Stimulated activated CD4-positive, alpha-beta T cell treated with anti-CD3 and anti-CD28 coated beads, Interleukin-15, amount 100 ng/mL, for 24 hours (primary cell): ENCODE results near the gene MTUS2.

Source experiments
- DNase-seq: peaks from one replicate; pipeline ENCODE4 v3.0.0-alpha.2; 2020

MTUS2 gene

DNA sequence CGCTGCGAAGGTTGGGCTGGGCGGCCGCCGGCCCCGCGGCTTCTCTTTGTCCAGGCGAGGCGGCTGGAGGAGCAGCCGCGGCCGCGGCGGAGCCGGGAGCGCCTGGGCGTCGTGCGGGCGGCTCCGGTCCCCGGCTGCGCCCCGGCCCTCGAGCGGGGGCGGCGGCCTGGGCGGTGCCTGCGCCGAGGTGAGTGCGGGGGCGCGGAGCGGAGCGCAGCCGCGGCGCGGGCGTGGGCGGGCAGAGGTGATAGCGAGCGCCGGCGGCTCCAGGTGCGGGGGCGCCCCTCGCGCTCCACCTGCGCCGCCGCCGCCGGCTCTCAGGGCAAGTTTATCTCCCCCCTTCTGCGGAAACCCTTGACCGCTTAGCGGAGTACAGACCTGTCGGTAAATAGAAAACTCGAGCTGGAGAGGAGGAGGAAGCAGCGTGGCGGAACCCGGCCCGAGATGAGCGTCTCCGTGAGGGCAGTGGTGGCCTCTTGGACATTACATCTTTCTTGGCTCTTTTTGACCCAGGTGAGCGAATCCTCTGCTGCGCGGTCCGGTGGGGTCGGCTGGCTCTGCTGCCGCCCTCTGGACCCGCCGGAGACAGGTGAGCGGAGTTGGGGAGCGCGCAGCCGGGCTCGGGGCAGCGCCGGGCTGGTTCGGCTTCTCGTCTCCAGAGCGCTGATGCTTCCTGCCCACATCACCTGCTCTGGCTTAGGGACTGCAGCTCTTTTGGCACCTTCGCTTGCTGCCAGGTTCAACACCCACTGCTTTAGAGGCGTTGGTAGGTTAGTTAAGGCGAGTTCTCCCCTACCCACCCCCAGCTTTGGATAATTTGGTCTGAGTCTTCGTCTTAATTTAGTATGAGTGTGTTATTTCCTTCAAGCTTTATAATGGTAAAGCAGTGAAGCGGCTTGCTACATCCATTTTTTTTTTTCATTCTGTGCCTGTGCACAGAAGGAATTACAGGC is at the start of gene MTUS2:
TSS of gene MTUS2 (plus strand) at position 241 of the 953 bp plus-strand sequence.
- peak; percentile 46 for DNase-seq

GRCh38 chr13:28778308-28779215 is 41.6 kb upstream of the MTUS2 start:
- DNase-seq = no peak

DNA sequence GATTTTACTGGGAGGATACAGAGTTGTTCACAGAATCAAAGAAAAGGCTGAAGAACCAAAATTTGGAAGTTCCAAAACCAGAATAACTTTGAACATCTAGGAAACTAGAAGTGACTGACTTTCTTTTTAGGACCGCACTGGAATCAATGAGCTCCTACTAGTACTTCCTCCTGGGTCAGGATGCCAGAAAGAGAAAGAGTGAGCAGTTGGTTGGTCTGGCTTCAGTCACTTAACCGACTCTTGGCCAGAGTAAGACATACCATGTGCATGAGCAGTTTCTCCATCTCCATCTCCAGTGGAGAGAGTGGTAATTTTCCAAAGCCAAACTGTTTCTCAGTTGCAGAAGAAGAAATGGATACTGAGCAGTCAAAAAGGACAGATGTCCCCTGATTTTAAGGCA is 27.1 kb upstream of the MTUS2 start:
- DNase-seq = no peak

DNA sequence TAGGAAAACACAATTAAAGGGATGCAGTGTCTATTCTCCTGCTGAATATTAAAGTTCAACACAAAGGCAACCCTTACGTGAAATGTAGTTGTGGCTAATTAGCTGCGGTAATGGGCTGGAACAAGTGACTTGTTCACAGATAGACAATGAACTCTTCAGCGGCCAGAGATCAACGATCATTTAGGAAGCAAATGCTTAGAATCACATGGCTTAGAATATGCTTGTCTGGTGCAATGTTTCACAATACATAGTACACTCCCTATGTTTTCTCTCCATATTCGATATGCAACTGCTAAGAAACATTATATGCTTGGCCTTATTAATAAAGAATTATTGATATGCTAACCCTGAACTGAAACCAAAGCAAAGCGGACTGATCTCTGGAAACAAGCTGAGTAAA is 25.7 kb upstream of the MTUS2 start:
- no peak for DNase-seq

GRCh38 chr13:28796938-28797257 is 23.2 kb upstream of the MTUS2 start:
- DNase-seq = no peak

DNA sequence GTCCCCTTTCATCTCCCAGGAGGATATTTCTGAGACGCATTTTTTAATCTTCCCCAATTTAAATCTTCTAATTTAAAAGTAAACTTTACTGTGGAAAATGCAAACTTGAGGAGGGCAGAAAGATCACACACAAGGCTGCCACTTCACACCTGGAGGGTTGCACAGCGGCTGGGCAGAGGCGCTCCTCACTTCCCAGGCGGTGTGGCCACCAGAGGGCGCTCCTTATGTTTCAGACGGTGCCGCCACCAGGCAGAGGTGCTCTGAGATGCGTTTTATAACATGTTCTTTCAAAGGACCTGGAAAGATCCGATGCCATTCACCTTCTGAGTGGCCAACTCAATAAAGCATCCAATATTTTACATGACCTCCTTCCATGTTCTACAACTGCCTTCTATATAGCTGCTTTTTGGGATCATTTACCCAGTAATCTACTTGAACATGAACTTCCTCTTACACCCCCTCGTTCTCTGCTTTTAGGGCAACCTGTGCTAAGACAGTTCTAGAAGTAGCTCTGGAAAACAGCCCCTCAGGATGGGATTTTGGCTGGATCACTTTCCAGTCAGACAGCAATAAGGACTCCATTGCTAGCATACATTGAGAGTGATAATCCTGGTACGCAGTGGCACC is 14.8 kb upstream of the MTUS2 start:
- DNase-seq = peak; percentile 67

DNA sequence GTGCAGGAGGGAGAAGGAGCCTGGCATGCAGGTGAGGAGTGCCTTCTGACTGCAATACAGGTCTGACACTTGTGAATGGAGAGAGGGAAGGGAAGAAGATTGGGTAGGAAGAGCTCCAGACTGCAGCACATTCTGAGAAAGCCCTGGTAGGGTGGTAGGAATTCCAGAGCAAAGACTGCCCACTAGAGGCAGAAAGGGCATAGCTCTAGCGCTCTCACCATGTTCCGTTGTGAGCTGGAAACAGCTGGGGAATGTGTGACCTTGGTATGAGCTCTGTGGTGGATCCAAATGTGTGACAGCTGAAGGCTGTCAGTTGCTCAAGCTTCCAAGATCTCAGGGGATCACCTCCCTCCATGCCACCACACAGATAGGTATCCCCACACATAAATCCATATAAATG is 2.9 kb upstream of the MTUS2 start:
- no peak for DNase-seq

DNA sequence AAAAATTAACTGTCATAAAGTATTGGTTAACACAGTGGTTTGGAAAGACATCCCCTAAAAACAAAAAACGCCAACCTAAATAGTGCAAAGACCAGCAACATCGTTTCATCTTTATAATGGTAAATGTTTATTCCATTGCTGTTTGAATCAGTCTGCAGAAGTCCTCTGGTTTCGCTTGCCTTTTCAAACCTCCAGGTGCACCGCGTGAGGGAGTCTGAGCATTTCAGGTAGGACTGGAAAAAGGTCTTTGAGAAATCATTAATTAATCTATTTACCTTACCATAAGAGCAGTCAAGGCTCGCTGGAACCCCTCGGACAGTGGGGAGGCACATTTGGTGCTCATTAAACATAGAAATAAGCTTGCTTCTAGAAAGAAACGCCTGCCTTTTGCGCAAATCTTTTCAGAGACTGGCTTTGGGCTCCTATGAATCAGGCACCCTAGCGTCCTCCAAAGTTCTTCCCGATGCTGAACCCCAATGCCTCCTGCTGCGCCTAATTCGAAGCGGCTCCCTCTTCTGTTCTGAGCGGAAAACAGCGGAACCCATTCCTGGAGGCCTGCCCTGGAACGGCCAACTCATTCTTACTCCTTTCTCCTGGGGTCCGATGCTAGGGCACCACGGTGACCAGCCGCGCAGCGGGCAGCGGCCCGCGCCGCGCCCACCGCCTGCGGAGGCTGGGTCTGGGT is 951 bp upstream of the MTUS2 start:
- no peak for DNase-seq

DNA sequence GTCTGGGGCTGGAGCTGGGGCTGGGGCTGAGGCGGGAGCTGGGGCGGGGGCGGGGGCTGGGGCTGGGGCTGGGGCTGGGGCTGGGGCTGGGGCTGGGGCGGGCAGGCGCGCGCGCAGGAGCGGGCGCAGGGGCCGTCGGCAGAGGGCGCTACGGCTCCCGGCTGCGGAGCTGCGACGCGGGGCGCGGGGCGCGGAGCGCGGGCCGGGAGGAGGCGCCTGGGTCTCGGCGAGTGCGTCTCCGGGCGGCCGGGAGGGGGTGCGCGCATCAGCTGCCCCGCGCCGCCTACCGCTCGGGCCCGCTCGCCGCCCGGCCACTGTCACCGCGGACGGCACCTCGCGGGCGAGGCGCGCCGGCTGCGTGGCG is 422 bp upstream of the MTUS2 start:
- DNase-seq = peak; percentile 70

DNA sequence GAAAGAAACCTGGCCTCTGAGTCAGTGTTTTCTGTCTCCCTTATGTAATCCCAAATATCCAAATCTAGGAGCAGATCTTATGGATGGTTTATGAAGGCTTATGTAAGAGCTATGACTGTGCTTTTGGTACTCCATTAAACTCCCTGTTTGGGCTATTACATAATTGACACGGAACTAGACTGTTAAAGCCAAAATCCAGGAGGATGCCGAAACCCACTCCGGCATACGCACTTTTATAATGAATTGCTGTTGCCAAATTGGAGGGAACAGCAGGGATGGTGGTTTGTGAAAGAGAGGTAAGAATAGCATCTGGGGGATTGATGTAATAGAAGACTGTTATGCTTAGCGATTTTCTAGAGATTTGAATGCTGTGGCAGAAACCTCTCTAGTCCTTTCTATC is 2.0 kb downstream of the MTUS2 start:
- DNase-seq = no peak

DNA sequence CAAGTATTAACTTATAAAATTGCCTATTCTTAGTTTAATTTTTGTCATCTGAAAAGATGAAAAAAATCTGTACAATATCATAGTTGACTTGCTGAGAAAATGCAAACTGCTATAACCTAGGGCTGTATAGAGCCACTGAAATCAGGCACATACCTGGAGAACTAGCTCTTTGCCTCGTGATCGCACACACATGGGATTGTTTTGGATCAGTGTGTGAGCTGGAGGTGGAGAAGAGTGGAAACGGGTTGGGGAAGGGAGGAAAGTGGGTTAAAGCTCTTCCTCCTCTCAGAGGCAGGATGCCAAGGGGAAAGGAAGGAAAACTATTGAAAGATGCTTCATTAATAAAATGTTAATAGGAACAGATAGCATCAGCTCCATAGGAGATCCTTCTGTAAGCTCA is 2.7 kb downstream of the MTUS2 start:
- no peak for DNase-seq

GRCh38 chr13:28825379-28825778 is 5.2 kb downstream of the MTUS2 start:
- no peak for DNase-seq

DNA sequence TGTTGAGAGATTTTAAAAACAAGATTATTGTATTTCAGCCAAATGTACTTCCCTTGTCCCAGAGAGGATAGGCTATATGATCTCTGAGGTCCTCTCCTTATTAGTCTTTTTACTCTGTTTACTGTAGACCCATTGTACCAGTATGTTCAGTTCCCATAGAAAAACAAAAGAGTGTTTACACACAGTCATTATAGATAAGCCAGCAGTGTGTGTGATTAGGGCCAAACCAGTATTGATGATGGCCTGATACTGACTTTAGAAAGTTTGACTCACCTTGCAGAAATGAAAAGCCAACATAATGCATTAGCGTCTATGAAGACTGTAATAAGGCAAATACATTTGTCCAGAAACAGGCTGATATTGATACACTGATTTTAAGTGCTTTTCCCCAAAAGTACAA is 6.2 kb downstream of the MTUS2 start:
- no peak for DNase-seq

- no peak for DNase-seq
Observed at GRCh38 chr13:28830580-28830979, 10.4 kb downstream of the MTUS2 start.

GRCh38 chr13:28831117-28831516 is 11.0 kb downstream of the MTUS2 start:
- DNase-seq = no peak

GRCh38 chr13:28837111-28837510 is 17.0 kb downstream of the MTUS2 start:
- no peak for DNase-seq

DNA sequence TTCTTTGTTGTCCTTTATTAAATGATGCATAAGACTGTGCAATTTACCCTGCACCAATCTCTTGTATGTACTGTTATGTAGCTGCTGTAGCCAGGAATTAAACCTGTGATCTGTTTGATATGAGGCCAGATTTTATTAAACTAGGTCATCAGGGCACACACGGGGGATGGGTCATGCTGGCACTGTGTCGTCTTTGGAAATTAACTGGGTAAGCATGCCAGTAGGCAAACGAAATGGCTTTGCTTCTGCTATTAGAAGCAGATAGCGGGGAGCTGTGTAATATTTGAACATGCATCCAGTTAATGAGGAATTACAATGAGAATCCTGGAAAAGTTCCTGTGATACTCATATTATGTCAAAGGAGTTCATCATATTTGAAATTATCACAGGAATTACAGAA is 23.5 kb downstream of the MTUS2 start:
- no peak for DNase-seq

DNA sequence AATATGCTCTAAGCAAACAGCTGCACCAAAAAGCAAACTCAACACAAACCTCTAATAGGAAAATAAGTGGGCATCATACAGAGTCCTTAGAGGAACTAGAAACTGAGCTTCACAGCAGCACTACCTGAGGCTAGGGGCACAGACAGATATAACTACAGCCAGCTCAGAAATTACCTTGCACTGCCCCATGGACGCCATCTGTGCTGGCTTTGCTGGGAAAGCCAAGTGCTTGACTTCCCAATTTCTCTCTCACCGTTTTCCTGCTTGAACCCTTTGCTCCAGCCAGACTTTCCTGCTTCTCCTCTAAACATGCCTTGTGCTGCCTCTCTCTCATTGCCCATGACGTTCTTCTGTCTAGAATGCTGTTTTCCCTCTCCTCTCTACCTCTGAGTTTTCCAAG is 29.3 kb downstream of the MTUS2 start:
- no peak for DNase-seq

DNA sequence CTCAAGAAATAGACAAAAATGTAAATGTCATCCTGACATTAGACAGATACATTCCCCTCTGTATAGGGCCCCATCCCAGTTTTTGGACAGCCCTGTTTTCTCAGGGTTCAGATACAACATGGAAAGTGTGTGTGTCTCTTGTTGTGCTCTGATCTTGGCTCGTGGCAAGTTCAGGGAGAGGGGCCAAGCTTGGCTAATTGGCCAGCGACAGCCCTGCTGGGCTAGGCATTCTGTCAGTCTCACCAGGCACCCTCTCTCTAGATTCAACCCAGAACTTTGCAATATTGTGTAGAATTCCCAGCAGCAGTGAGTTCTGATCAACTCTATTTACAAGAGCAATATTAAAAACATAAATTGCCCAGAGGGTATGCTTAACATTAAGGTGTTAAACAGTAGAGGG is 30.1 kb downstream of the MTUS2 start:
- no peak for DNase-seq

DNA sequence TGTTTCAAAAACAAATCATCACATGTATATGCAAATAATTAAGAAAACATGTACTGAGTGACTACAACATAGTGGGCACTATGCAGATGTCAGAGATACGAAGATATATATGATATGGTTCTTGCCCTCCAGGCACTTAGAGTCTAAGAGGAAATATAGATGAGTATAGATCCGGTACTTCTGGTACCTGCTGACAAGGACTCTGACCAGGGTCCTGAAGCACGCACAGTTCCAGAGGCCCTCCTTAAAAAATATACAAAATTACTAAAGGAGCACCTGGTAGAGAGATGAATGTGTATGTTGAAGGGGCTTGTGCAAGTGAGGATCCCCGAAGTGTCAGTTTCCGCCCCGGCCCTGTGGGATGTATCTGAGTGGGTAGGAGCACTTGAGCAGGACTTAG is 31.3 kb downstream of the MTUS2 start:
- no peak for DNase-seq

DNA sequence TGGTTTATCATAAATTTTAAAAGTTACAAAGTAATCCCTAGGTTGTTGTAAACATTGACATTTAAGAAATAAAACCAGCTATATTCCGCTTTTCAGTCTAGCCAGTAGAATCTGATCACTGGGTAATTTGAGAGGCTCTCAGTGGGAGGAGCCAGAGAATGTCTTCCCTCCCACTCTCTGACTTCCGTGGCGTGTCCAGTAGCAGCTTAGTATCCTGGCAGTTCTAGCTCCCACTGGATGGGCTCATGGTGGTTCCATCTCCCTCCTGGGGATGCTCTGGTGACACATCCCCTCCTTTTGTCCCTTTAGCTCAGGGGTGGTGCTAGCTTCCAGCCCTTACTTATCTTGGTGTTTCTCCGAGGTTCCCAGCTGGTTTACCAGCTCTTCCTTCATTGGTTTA is 34.5 kb downstream of the MTUS2 start:
- no peak for DNase-seq

DNA sequence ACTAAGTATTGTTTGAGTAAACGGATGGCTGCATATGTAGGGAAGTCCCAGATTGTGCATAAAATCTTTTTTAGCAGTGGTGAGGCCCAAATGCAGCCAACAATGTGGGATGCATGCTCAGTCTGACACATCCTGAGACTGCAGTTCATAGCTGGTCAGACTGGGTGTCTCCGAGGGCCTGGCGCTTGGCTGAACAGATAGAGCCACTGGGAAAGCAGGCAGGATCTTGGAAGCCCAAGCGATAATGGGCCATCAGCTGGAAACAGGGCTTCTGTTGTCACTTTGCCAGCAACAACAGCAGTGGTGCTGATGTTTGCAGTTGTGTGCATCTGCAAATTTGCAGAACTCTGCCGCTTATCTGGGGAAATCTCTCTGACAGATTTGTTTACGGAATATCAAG is 36.1 kb downstream of the MTUS2 start:
- no peak for DNase-seq

GRCh38 chr13:28859069-28859468 is 38.9 kb downstream of the MTUS2 start:
- no peak for DNase-seq
